HepG2 (cell line): ENCODE results near the gene RASGRP4. TPM values are rescaled to one million over a fixed set of nuclear protein-coding genes. Genes with fewer than 3 reads are reported as not detected.

Source experiments
- ARHGAP35 ChIP-seq: sonication (generic); formaldehyde crosslinking; IDR thresholded peaks from 2 replicates; pipeline ENCODE4 v1.9.0; 2022; ENCODE audit warnings: mild to moderate bottlenecking, inconsistent platforms, moderate library complexity, missing genetic modification reagents, borderline replicate concordance
- CEBPB ChIP-seq: IDR thresholded peaks from 2 replicates; pipeline ENCODE4 v1.6.1; 2011; ENCODE audit warnings: low read depth, low read length, improper control_type of control experiment, borderline replicate concordance
- FOXA1 ChIP-seq, 2 experiments: fragments of 450-650 bp in 1 of 2; sonication (generic) in 1 of 2; formaldehyde crosslinking in 1 of 2; IDR thresholded peaks; 2 replicates each; pipeline versions ENCODE4 v1.4.0 to v1.6.1; 2016 to 2020; ENCODE audit warnings: missing genetic modification reagents in 1 of 2
- FOXK2 ChIP-seq: fragments of 450-650 bp; IDR thresholded peaks from 2 replicates; pipeline ENCODE4 v1.6.1; 2016
- NFE2 ChIP-seq: sonication (generic); formaldehyde crosslinking; IDR thresholded peaks from 2 replicates; pipeline ENCODE4 v1.4.0; 2020; ENCODE audit warnings: missing genetic modification reagents
- PTBP1 ChIP-seq: fragments of 200-400 bp; formaldehyde crosslinking; IDR thresholded peaks from 2 replicates; pipeline ENCODE4 v1.6.1; 2018; ENCODE audit warnings: low read length, low read depth; ENCODE audit not compliant: poor library complexity, severe bottlenecking
- YEATS4 ChIP-seq: sonication (generic); formaldehyde crosslinking; IDR thresholded peaks from 2 replicates; pipeline ENCODE4 v1.4.0; 2020; ENCODE audit warnings: missing genetic modification reagents, borderline replicate concordance
- YY1 ChIP-seq: IDR thresholded peaks from 2 replicates; pipeline ENCODE4 v1.6.1; 2011; ENCODE audit warnings: low read length, low read depth, moderate library complexity, mild to moderate bottlenecking; ENCODE audit not compliant: insufficient read depth, insufficient replicate concordance
- ZBTB20 ChIP-seq: sonication (generic); formaldehyde crosslinking; IDR thresholded peaks from 2 replicates; pipeline ENCODE4 v1.8.1; 2023; ENCODE audit warnings: missing genetic modification reagents, low read depth, mild to moderate bottlenecking, borderline replicate concordance
- ZNF253 ChIP-seq: sonication (generic); formaldehyde crosslinking; IDR thresholded peaks from 2 replicates; pipeline ENCODE4 v1.8.0; 2022; ENCODE audit warnings: mild to moderate bottlenecking, missing genetic modification reagents, borderline replicate concordance
- ZNF263 ChIP-seq: sonication (generic); formaldehyde crosslinking; IDR thresholded peaks from 2 replicates; pipeline ENCODE4 v1.4.0; 2020; ENCODE audit warnings: missing genetic modification reagents
- ZNF550 ChIP-seq: sonication (generic); formaldehyde crosslinking; IDR thresholded peaks from 2 replicates; pipeline ENCODE4 v1.4.0; 2020; ENCODE audit warnings: mild to moderate bottlenecking, missing genetic modification reagents, borderline replicate concordance
- ZNF703 ChIP-seq: sonication (generic); formaldehyde crosslinking; IDR thresholded peaks from 2 replicates; pipeline ENCODE4 v1.5.1; 2020; ENCODE audit warnings: missing genetic modification reagents, mild to moderate bottlenecking, moderate library complexity, borderline replicate concordance
- ZNF775 ChIP-seq: sonication (generic); formaldehyde crosslinking; IDR thresholded peaks from 2 replicates; pipeline ENCODE4 v1.4.0; 2020; ENCODE audit warnings: missing genetic modification reagents, mild to moderate bottlenecking, moderate library complexity, borderline replicate concordance
- ZNF879 ChIP-seq: sonication (generic); formaldehyde crosslinking; IDR thresholded peaks from 2 replicates; pipeline ENCODE4 v1.8.1; 2023; ENCODE audit warnings: missing genetic modification reagents
- ZZZ3 ChIP-seq: sonication (generic); formaldehyde crosslinking; IDR thresholded peaks from 2 replicates; pipeline ENCODE4 v1.4.0; 2020; ENCODE audit warnings: missing genetic modification reagents, mild to moderate bottlenecking, borderline replicate concordance
- polyA plus RNA-seq, 8 experiments: library from polyadenylated mRNA; depleted of rRNA in 3 of 8; stranded (reverse) in 7 of 8; unstranded in 1 of 8; fragments of >200 nt; fragmentation: Illumina TruSeq in 4 of 8; extraction: Trizol in 4 of 8; gene quantifications; 2 replicates each; pipeline versions ENCODE4 v1.2.1 to v1.2.3, GENCODE V29; 2011 to 2016; ENCODE audit warnings: low read depth in 4 of 8, missing spikeins in 1 of 8, mixed read lengths in 1 of 8; ENCODE audit not compliant: insufficient read depth in 1 of 8
- total RNA-seq, 5 experiments: library from RNA; depleted of rRNA; stranded (reverse); fragments of >200 nt; fragmentation: Illumina TruSeq; extraction: Trizol; gene quantifications; 2 replicates each; pipeline ENCODE4 v1.2.3, GENCODE V29; 2016; ENCODE audit warnings: low read depth in 1 of 5
- TF ChIP-seq, protein P1 (sequence below): sonication (generic); formaldehyde crosslinking; conservative IDR thresholded peaks from 2 replicates; pipeline ENCODE4 v1.8.1; 2023; ENCODE audit warnings: missing genetic modification reagents
- TF ChIP-seq, protein P2 (sequence below): sonication (generic); formaldehyde crosslinking; IDR thresholded peaks from 2 replicates; pipeline ENCODE4 v1.5.1; 2020; ENCODE audit warnings: missing genetic modification reagents, mild to moderate bottlenecking, borderline replicate concordance
- TF ChIP-seq, protein P3 (sequence below): sonication (generic); formaldehyde crosslinking; IDR thresholded peaks from 2 replicates; pipeline ENCODE4 v1.5.0; 2020; ENCODE audit warnings: missing genetic modification reagents
- TF ChIP-seq, protein P4 (sequence below): sonication (generic); formaldehyde crosslinking; IDR thresholded peaks from 2 replicates; pipeline ENCODE4 v1.5.0; 2020; ENCODE audit warnings: missing genetic modification reagents, mild to moderate bottlenecking, borderline replicate concordance
- TF ChIP-seq, protein P5 (sequence below): sonication (generic); formaldehyde crosslinking; IDR thresholded peaks from 2 replicates; pipeline ENCODE4 v1.4.0; 2020; ENCODE audit warnings: mild to moderate bottlenecking, missing genetic modification reagents

Gene RASGRP4
- total and polyA plus RNA-seq, 2 of the 13 experiments (the other 11 are each of a cell fraction or from before 2014, with no cell fraction given): not detected

DNA sequence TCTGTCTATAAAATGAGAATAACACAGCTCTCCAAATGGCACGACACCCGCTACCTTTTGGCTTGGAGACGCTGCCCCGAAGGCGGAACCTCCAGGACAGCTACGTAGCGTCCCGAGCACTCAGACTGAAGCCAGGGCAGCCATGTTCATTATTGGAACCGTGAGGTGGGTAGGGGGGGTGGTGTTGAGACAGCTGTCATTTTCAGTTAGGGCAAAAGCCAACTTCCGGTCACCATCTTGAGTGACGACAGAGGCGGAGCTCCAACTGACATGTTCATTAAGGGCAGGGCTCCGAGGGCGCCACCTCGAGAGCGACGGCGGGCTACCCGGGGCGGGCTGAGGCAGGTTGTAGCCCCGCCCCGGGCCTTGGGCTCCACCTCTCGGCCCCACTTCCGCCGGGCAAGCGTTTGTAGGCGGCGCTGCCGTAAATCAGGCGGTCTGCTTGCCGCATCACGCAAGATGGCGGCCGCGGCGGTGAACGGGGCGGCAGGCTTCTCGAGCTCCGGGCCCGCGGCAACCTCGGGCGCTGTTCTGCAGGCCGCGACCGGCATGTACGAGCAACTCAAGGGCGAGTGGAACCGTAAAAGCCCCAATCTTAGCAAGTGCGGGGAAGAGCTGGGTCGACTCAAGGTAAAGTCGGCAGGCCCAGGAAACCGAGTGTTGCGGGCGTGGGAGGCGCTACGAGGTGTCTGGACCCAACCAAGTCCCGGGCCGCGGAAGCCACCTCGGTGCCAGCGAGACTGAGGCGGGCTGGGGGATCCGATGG, 51.5 kb downstream of the RASGRP4 start, which contains the start of gene PSMD8 (continued):
- no peak for TF ChIP-seq ZBTB20 (CRISPR knock-in tag)
- TF ChIP-seq FOXK2: no peak; the same call in 1 of the 2 replicates
- TF ChIP-seq, protein P1, sequence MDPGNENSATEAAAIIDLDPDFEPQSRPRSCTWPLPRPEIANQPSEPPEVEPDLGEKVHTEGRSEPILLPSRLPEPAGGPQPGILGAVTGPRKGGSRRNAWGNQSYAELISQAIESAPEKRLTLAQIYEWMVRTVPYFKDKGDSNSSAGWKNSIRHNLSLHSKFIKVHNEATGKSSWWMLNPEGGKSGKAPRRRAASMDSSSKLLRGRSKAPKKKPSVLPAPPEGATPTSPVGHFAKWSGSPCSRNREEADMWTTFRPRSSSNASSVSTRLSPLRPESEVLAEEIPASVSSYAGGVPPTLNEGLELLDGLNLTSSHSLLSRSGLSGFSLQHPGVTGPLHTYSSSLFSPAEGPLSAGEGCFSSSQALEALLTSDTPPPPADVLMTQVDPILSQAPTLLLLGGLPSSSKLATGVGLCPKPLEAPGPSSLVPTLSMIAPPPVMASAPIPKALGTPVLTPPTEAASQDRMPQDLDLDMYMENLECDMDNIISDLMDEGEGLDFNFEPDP: no peak
- 0 out of 2 replicates have a peak, but pooled peaks have one; percentile 62 for TF ChIP-seq ZNF775 (CRISPR knock-in tag)
- TF ChIP-seq ZNF550: no peak
- no peak for TF ChIP-seq ZNF253
- TF ChIP-seq, protein P2, sequence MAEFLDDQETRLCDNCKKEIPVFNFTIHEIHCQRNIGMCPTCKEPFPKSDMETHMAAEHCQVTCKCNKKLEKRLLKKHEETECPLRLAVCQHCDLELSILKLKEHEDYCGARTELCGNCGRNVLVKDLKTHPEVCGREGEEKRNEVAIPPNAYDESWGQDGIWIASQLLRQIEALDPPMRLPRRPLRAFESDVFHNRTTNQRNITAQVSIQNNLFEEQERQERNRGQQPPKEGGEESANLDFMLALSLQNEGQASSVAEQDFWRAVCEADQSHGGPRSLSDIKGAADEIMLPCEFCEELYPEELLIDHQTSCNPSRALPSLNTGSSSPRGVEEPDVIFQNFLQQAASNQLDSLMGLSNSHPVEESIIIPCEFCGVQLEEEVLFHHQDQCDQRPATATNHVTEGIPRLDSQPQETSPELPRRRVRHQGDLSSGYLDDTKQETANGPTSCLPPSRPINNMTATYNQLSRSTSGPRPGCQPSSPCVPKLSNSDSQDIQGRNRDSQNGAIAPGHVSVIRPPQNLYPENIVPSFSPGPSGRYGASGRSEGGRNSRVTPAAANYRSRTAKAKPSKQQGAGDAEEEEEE (CRISPR knock-in tag): peak; percentile 76; the same call in 1 of the 2 replicates
- TF ChIP-seq, protein P3, sequence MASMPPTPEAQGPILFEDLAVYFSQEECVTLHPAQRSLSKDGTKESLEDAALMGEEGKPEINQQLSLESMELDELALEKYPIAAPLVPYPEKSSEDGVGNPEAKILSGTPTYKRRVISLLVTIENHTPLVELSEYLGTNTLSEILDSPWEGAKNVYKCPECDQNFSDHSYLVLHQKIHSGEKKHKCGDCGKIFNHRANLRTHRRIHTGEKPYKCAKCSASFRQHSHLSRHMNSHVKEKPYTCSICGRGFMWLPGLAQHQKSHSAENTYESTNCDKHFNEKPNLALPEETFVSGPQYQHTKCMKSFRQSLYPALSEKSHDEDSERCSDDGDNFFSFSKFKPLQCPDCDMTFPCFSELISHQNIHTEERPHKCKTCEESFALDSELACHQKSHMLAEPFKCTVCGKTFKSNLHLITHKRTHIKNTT (CRISPR knock-in tag): no peak
- TF ChIP-seq NFE2 (CRISPR knock-in tag): no peak
- peak; percentile 95 for TF ChIP-seq YY1
- TF ChIP-seq, protein P4, sequence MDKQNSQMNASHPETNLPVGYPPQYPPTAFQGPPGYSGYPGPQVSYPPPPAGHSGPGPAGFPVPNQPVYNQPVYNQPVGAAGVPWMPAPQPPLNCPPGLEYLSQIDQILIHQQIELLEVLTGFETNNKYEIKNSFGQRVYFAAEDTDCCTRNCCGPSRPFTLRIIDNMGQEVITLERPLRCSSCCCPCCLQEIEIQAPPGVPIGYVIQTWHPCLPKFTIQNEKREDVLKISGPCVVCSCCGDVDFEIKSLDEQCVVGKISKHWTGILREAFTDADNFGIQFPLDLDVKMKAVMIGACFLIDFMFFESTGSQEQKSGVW (CRISPR knock-in tag): no peak
- TF ChIP-seq YEATS4: peak; percentile 95
- TF ChIP-seq ZNF703 (CRISPR knock-in tag): 0 out of 2 replicates have a peak, but pooled peaks have one; percentile 63
- no peak for TF ChIP-seq ZNF879 (CRISPR knock-in tag)
- no peak for TF ChIP-seq CEBPB
- no peak for TF ChIP-seq PTBP1
- no peak; the same call in 1 of the 2 replicates for TF ChIP-seq ZZZ3 (CRISPR knock-in tag)
- TF ChIP-seq FOXA1 (IDR thresholded peaks at IDR 0.05): no peak
- peak; percentile 36; the same call in 1 of the 2 replicates for TF ChIP-seq FOXA1 (CRISPR knock-in tag; IDR thresholded peaks at IDR 0.05)
- TF ChIP-seq, protein P5, sequence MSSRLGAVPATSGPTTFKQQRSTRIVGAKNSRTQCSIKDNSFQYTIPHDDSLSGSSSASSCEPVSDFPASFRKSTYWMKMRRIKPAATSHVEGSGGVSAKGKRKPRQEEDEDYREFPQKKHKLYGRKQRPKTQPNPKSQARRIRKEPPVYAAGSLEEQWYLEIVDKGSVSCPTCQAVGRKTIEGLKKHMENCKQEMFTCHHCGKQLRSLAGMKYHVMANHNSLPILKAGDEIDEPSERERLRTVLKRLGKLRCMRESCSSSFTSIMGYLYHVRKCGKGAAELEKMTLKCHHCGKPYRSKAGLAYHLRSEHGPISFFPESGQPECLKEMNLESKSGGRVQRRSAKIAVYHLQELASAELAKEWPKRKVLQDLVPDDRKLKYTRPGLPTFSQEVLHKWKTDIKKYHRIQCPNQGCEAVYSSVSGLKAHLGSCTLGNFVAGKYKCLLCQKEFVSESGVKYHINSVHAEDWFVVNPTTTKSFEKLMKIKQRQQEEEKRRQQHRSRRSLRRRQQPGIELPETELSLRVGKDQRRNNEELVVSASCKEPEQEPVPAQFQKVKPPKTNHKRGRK (CRISPR knock-in tag): no peak
- TF ChIP-seq ARHGAP35: peak; percentile 86
- TF ChIP-seq ZNF263 (CRISPR knock-in tag): peak; percentile 41
